ENCODE results near the gene MME.

The MME gene

DNA sequence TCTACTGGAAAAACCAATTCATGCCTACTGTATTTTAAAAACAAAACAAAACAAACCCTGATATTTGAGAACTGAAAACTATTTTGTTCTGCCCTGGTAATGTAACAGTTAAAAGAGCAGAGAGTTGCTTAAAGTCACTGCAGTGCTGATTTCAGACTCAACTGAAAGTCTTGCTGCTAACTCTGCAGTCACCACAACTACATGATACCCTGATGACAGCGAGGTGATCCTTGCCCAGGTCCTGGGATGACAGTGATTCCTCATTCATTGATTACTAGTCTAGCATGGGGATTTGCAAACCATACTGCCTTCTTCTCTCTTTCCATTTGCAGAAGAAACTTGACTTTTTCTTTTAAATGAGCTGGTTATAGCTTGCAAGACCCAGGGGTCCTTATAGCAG, 67.5 kb downstream of the MME start:
- H3K4me3 ChIP-seq (replicated peaks in 1 of 2; ENCODE audit: low read depth in 2 of 2, low read length in 2 of 2): no peak overlapping the region
- TF ChIP-seq, protein P1, sequence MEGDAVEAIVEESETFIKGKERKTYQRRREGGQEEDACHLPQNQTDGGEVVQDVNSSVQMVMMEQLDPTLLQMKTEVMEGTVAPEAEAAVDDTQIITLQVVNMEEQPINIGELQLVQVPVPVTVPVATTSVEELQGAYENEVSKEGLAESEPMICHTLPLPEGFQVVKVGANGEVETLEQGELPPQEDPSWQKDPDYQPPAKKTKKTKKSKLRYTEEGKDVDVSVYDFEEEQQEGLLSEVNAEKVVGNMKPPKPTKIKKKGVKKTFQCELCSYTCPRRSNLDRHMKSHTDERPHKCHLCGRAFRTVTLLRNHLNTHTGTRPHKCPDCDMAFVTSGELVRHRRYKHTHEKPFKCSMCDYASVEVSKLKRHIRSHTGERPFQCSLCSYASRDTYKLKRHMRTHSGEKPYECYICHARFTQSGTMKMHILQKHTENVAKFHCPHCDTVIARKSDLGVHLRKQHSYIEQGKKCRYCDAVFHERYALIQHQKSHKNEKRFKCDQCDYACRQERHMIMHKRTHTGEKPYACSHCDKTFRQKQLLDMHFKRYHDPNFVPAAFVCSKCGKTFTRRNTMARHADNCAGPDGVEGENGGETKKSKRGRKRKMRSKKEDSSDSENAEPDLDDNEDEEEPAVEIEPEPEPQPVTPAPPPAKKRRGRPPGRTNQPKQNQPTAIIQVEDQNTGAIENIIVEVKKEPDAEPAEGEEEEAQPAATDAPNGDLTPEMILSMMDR (IDR thresholded peaks at IDR 0.05; ENCODE audit: low read depth, low read length): no peak
- no peak for DNase-seq (ENCODE audit: low read depth in 2 of 2)

DNA sequence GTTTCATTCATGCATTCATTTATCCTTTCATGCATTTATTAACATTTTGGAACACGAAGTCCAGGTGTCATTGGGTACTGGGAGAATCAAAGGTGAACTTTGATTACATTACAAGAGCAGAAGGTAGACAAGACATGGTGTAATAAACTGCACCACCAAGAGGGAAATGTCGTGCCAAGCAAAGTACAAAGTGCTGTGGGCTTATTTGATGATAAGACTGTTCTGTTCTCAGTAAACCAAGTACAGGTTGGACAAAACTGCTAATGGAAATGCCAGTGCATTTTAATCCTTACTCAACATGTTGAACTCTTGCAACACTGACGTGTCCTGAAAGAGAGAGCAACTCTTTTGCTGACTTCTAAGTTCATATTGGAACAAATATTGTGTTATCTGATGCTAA, 69.4 kb downstream of the MME start:
- TF ChIP-seq, protein P1 (IDR thresholded peaks at IDR 0.05; ENCODE audit: low read depth, low read length): no peak
- peak in 1 of 2 donors; percentile 15 for DNase-seq (ENCODE audit: low read depth in 2 of 2)
- no peak overlapping the region for H3K4me3 ChIP-seq (replicated peaks in 1 of 2; ENCODE audit: low read depth in 2 of 2, low read length in 2 of 2)

GRCh38 chr3:155153242-155154186, 73.4 kb downstream of the MME start:
- peak in 1 of 2 donors; percentile 12 for DNase-seq (ENCODE audit: low read depth in 2 of 2)
- TF ChIP-seq, protein P1 (IDR thresholded peaks at IDR 0.05; ENCODE audit: low read depth, low read length): no peak
- no peak overlapping the region for H3K4me3 ChIP-seq (replicated peaks in 1 of 2; ENCODE audit: low read depth in 2 of 2, low read length in 2 of 2)

GRCh38 chr3:155154255-155154654, 74.1 kb downstream of the MME start:
- no peak overlapping the region for H3K4me3 ChIP-seq (replicated peaks in 1 of 2; ENCODE audit: low read depth in 2 of 2, low read length in 2 of 2)
- TF ChIP-seq, protein P1 (IDR thresholded peaks at IDR 0.05; ENCODE audit: low read depth, low read length): no peak
- no peak for DNase-seq (ENCODE audit: low read depth in 2 of 2)

DNA sequence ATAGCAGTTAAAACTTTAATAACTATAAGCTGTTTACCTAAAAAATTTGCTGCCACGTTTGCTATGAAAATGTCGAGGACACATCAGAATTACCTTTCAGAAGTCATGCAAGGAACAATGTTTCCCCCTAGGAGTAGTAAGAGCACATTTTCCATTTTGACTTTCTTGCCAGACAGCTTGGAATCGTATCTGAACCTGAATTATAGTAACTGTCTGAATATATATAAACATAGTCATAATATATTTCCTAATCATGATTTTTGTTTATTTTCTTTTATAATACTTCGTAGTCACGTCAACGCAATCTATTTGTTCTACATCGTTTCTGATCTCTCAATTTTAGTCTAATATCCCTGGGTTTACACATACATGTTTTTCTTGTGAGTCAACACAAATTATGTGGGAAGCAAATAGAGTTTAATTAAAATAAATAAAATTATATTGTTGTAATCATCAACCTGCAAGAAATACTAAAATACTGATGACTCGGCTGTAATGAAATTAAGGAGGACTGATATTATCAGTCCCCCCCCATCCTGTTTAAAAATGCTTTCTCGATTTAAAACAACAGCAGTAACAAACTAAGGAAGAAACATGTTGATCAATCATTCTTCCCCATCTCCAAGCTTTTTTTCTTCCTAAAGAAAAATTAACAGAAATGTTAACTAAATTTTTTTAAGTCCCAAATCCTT, 78.4 kb downstream of the MME start:
- DNase-seq (ENCODE audit: low read depth in 2 of 2): peak in 1 of 2 donors; percentile 6
- TF ChIP-seq, protein P1 (IDR thresholded peaks at IDR 0.05; ENCODE audit: low read depth, low read length): no peak

GRCh38 chr3:155159301-155159700, 79.2 kb downstream of the MME start:
- TF ChIP-seq, protein P1 (IDR thresholded peaks at IDR 0.05; ENCODE audit: low read depth, low read length): no peak
- H3K4me3 ChIP-seq (replicated peaks in 1 of 2; ENCODE audit: low read depth in 2 of 2, low read length in 2 of 2): no peak overlapping the region
- no peak for DNase-seq (ENCODE audit: low read depth in 2 of 2)

More for the DNA sequence above, 78.4 kb downstream of the MME start:
- no peak overlapping the region for H3K4me3 ChIP-seq (replicated peaks in 1 of 2; ENCODE audit: low read depth in 2 of 2, low read length in 2 of 2)

All from cardiac fibroblast (primary cell).